ENCODE measurements around the gene YPEL2.

YPEL2 gene

DNA sequence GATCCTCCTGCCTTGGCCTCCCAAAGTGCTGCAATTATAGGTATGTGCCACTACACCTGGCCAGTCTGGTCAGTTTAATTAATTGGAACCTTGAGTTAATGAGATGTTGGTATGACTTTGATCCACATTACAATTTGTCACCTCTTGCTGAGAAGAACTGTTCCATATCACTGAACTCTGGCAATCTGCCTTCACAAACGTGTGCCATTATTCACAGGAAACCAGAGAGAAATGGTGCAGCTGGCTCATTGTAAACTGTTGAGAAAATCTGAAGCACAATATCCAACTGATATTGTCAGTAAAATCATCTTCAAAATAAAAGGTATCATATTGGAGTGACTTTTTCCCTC is 39.3 kb upstream of the YPEL2 start:
- no peak for DNase-seq
- no peak overlapping the region for H3K27ac Mint-ChIP-seq
- no peaks in the 10 kb centered on the region for H3K36me3 Mint-ChIP-seq (ENCODE audit: low read depth)
- H3K4me1 Mint-ChIP-seq: peaks cover 26% of the 10 kb centered on the region
- H3K4me3 Mint-ChIP-seq: no peak overlapping the region
- H3K9me3 Mint-ChIP-seq: no peaks in the 10 kb centered on the region
- TF ChIP-seq, protein P1, sequence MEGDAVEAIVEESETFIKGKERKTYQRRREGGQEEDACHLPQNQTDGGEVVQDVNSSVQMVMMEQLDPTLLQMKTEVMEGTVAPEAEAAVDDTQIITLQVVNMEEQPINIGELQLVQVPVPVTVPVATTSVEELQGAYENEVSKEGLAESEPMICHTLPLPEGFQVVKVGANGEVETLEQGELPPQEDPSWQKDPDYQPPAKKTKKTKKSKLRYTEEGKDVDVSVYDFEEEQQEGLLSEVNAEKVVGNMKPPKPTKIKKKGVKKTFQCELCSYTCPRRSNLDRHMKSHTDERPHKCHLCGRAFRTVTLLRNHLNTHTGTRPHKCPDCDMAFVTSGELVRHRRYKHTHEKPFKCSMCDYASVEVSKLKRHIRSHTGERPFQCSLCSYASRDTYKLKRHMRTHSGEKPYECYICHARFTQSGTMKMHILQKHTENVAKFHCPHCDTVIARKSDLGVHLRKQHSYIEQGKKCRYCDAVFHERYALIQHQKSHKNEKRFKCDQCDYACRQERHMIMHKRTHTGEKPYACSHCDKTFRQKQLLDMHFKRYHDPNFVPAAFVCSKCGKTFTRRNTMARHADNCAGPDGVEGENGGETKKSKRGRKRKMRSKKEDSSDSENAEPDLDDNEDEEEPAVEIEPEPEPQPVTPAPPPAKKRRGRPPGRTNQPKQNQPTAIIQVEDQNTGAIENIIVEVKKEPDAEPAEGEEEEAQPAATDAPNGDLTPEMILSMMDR (IDR thresholded peaks at IDR 0.05): no peak
- H3K27me3 Mint-ChIP-seq (ENCODE audit: low read depth, poor library complexity): peaks cover 10% of the 10 kb centered on the region

DNA sequence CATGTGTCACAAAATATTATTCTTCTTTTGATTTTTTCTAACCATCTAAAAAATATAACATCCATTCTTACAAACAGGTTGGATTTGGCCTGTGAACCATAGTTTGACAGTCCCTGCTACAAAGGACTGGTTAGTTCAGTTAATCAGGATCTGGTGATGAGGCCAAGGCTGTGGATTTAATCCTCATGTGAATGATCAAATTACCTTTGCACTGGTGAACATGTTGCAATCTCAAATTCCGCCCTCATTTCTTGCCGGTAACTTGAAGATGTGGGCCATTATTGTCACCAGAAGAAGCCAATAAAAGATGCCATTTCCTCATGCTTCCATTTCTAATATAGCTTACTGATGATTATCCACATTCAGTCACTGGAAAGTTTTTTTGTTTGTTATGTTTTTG is 35.3 kb upstream of the YPEL2 start:
- peaks cover 2% of the 10 kb centered on the region for H3K27me3 Mint-ChIP-seq (ENCODE audit: low read depth, poor library complexity)
- H3K36me3 Mint-ChIP-seq (ENCODE audit: low read depth): no peaks in the 10 kb centered on the region
- no peak overlapping the region for H3K27ac Mint-ChIP-seq

DNA sequence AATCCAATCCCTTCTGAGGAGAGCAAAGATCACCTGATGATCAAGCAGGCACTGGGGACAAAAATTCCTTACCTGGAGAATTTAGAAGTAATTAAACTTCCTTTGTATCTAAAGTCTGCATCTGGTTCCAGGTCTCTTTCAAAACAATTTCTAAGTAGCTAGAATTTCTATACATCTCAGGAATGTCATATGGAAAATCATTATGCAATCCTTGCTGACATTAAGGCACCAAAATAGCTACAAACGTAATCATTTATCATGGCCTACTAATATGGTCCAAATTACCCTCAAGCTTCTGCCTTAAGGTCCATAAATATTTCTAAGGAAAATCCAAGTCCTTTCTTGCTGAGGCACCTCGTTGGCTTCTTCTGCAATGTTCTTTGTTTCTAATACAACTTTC is 32.9 kb upstream of the YPEL2 start:
- no peak for DNase-seq
- TF ChIP-seq, protein P1 (IDR thresholded peaks at IDR 0.05): no peak
- peaks cover 9% of the 10 kb centered on the region for H3K27me3 Mint-ChIP-seq (ENCODE audit: low read depth, poor library complexity)
- H3K9me3 Mint-ChIP-seq: no peaks in the 10 kb centered on the region
- no peaks in the 10 kb centered on the region for H3K36me3 Mint-ChIP-seq (ENCODE audit: low read depth)
- H3K4me3 Mint-ChIP-seq: no peak overlapping the region
- H3K4me1 Mint-ChIP-seq: peaks cover 16% of the 10 kb centered on the region
- no peak overlapping the region for H3K27ac Mint-ChIP-seq

More for the DNA sequence above, 35.3 kb upstream of the YPEL2 start:
- no peak for DNase-seq
- Mint-ChIP-seq H3K9me3 (no peaks in the 10 kb centered on the region), H3K4me3 (no peak overlapping the region), H3K4me1 (peaks cover 16% of the 10 kb centered on the region)
- TF ChIP-seq, protein P1 (IDR thresholded peaks at IDR 0.05): no peak

DNA sequence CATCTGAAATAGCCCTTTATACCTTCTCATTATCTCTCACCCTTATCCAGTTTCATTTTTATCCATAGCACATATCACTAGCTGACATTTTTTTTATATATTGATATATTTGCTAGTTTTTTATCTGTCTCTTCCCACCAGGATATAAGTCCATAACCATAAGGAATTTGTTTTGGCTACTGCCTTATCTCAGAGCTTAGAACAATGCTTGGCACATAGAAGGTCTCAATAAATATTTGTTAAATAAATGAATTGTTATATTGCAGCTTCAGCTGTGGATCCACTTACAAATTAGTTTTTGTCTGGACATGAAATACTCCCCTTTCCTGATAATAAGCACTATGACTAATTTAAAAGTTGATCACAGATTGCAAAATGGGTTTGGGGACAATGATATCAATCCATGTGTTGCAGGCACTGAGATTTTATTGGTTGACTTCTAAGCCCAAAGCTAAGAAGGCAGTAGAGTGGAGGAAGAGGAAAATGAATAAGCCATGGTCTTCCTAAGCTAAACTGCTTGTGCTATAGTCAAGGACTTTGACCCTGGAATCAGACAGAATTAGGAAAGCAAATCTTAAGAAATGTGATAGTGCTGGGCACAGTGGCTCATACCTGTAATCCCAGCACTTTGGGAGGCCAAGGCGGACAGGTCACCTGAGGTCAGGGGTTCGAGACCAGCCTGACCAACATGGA is 31.9 kb upstream of the YPEL2 start:
- no peak for DNase-seq
- H3K36me3 Mint-ChIP-seq (ENCODE audit: low read depth): no peaks in the 10 kb centered on the region
- H3K27ac Mint-ChIP-seq: no peak overlapping the region
- peaks cover 11% of the 10 kb centered on the region for H3K27me3 Mint-ChIP-seq (ENCODE audit: low read depth, poor library complexity)
- peaks cover 16% of the 10 kb centered on the region for H3K4me1 Mint-ChIP-seq
- H3K9me3 Mint-ChIP-seq: no peaks in the 10 kb centered on the region
- H3K4me3 Mint-ChIP-seq: no peak overlapping the region
- TF ChIP-seq, protein P1 (IDR thresholded peaks at IDR 0.05): no peak

DNA sequence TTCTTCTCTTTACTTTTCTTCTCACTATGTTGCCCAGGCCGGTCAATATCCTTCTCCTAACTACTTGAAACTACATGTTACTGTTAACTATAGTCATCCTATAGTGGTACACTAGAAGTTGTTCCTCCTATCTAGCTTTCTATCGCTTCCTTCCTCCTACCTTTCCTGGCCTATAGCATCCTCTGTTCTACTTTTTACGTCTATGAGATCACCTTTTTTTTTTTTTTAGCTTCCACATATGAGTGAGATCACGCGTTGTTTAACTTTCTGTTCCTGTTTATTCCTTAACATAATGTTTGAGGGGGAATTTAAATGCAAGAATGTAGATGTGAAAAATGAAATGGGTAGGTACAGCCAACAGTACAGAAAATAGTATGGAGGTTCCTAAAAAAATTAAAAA is 30.5 kb upstream of the YPEL2 start:
- Mint-ChIP-seq H3K27ac (no peak overlapping the region), H3K36me3 (ENCODE audit: low read depth) (no peaks in the 10 kb centered on the region), H3K4me3 (no peak overlapping the region), H3K4me1 (peaks cover 9% of the 10 kb centered on the region), H3K9me3 (no peaks in the 10 kb centered on the region), H3K27me3 (ENCODE audit: low read depth, poor library complexity) (peaks cover 16% of the 10 kb centered on the region)
- DNase-seq: no peak
- TF ChIP-seq, protein P1 (IDR thresholded peaks at IDR 0.05): no peak

DNA sequence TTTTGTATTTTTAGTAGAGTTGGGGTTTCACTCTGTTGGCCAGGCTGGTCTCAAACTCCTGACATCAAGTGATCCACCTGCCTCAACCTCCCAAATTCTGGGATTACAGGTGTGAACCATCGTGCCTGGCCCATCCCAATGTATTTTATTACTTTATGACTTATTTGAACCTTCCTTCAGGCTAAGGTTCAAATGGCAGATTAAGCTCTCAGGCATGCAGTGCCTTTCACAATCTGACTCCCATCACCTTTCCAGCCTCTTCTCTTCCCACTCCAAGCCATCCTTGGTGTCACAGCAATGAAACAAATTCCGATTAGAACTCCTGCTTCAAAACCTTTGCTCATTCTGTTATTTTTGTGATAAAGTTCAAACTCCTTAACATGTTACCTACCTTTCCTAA is 26.6 kb upstream of the YPEL2 start:
- Mint-ChIP-seq H3K4me1 (no peaks in the 10 kb centered on the region), H3K36me3 (ENCODE audit: low read depth) (no peaks in the 10 kb centered on the region)

More for the DNA sequence above, 26.6 kb upstream of the YPEL2 start:
- DNase-seq: no peak
- Mint-ChIP-seq H3K27me3 (ENCODE audit: low read depth, poor library complexity) (peaks cover 21% of the 10 kb centered on the region), H3K4me3 (no peak overlapping the region), H3K27ac (no peak overlapping the region), H3K9me3 (no peaks in the 10 kb centered on the region)
- TF ChIP-seq, protein P1 (IDR thresholded peaks at IDR 0.05): no peak

Measured in nephron progenitor cell (in vitro differentiated cells).